G401.6 (cell line): ENCODE results near the gene EEF1AKMT2.

ENCODE experiments used
- FAIRE-seq: peaks from 2 replicates; lab custom pipeline; 2012; peaks lifted over from hg19 to GRCh38; lab: Jason Lieb, UNC

EEF1AKMT2 gene

DNA sequence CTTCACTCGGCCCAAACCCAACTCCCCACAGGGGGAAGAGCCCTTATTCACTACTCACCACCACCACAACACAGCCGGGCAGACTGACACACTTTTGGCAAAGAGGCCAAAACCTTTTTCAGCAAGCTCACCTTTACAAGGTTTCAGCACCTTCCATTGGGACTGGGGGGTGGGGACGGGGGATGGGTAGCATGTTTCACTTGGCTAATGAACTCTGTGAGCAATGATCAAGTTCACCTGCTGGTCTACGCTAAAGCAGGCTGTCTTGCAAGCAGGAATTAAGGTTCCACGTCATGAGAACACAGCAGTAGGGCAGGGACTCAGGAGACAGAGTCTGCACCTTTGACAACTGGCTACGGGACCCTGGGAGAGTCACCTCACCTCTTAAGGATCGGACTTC, 54.5 kb downstream of the EEF1AKMT2 start:
- FAIRE-seq = no peak

DNA sequence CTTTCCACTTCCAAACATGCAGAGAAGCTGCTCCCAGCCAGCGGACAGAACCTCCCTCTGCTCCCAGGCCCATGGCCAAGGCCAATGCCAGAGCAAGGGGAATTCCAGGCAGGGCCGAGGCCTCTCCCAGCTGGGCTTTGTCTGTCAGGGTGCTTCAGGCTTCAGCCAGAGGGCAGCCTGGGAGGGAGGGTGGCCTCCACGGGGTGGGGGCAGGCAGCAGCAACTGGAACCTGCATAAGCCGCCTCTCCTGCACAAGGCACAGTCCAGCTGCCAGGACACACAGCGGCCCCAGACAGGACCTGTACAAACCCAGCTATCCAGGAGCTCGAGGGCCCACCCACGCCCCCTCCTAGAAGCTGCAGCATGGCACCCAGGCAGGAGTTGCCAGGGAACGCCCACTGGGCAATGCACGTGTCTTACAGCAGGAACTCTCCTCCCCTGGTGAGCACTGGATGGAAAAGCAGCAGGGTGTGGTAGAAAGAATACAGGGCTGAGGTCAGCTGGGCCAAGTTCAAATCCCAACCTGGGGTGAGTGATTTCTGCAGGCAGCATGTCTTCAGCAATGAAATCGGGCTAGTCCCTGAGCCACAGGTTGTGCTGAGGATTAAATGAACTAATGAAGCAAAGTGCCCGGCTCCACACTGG, 55.1 kb downstream of the EEF1AKMT2 start:
- no peak for FAIRE-seq

GRCh38 chr10:124735491-124736286, 56.0 kb downstream of the EEF1AKMT2 start:
- no peak for FAIRE-seq

GRCh38 chr10:124734311-124735166, 57.1 kb downstream of the EEF1AKMT2 start:
- no peak for FAIRE-seq

DNA sequence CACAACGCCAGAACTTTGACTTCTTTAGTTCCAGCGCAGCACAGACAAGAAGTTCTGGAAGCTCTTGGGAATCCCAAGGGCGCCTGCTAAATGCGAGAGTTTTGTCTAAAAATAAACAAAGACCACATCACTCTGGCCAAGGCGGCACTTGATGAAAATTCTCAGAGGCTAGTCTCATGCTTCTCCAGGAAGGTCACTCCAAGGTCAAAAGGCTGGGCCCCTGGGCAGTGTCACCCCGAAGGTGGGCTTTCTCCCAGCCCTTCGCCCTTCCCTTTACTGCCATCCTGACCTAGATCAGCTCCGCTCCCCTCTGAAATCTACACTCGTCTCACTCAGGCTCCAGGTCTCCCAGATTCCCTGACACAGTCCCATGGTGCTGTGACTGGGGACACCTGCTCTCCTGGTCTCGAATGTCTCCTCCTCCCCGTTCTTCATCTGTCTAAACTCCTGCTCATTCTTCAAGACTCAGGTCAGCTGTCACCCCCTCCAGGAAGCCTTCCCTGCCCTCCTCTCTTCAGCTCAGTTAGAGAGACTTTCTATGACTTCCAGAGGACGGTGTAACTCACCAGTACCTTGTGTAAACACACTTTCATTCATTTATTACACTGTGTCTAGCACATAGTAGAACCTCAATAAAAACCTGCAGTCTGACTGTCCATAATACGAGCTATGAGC, 58.0 kb downstream of the EEF1AKMT2 start:
- FAIRE-seq = no peak

- no peak for FAIRE-seq
These were observed 58.6 kb downstream of the EEF1AKMT2 start for GRCh38 chr10:124732931-124733570.

GRCh38 chr10:124731551-124731950, 60.1 kb downstream of the EEF1AKMT2 start:
- FAIRE-seq = no peak

- FAIRE-seq = no peak
These were observed 60.9 kb downstream of the EEF1AKMT2 start for GRCh38 chr10:124730790-124731189.

DNA sequence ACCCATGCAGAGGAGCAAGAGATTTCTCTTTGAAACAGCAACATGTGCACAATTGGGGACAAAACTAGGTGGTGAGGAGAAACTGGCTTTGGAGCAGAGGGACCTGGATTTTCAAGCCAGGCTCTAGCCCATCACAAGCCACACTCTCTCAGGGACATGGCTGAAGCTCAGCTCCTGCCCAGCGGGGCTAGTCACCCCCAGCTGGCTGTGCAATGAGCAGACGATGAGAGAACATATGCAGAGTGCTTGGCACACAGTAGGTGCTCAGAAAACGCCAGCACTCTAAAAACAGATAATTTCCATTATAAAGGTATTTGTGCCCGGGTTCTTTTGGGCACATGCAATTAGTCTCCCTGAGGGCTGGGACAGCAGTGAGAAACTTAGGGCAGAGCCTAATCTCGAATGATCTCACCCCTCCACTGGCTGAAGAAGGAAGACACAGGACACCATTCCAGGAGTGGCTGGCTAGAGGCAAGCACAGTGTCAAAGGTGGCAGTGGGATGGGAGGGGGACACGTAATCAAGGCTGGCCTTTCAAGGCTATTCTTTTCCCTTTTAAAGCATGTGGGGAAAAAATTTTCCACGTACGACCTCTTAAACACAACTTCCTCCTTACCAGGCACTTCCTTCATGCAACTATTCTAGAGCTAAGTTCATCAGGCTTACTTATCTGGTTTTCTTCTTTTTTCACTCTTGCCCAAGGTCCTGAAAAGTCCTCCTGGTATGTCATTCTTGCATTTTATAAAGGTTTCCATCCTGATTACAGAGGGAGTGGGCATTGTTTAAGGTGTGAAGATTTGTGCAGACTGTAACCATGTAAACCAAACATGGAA, 62.6 kb downstream of the EEF1AKMT2 start:
- FAIRE-seq = no peak

- FAIRE-seq = no peak
These were observed 63.4 kb downstream of the EEF1AKMT2 start for GRCh38 chr10:124728071-124728829.

DNA sequence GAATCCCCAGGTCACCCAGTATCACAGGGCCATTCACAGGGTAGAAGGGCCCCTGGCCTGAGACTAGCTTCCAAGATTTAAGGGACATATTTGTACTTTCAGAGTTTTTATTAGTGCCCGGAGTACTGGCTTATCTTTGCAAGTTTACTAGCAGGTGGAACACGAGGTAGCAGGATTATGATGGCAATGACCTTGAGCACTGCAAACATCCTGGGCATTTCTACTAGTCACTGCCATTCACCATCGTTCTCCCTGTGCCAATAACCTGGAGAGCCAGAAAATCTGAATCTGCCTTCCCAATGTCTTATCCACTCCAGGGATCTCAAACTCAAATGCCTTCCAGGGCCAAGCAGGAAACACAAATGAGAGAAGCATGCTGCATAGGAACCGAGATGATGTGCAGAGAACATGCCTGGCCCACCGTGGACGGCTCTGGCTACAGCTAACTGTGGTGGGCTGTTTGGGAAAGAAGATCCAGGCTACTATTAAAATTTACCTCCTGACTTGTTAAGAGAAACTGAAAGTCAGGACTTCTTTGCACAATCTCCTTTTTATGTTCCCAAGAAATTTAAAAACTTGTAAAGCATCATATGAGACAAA, 64.2 kb downstream of the EEF1AKMT2 start:
- FAIRE-seq = no peak

DNA sequence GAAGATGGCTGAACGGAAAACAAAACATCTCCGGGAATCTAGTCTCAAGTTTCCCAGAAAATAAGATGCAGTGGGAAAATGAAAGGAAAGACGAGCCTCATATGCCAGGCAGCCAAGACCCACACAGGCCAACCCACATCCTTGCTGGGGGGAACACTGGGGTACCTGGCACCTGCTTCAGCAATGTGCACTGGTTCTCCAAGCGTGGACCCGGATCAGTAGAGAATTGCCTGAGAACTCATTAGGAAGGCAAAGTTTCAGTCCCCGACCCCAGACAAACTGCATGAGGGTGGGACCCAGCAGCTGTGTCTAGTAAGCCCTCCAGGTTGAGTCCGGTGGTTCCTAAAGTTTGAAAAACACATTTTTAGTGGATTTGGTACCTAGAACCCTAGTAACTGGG, 65.9 kb downstream of the EEF1AKMT2 start:
- FAIRE-seq = no peak

DNA sequence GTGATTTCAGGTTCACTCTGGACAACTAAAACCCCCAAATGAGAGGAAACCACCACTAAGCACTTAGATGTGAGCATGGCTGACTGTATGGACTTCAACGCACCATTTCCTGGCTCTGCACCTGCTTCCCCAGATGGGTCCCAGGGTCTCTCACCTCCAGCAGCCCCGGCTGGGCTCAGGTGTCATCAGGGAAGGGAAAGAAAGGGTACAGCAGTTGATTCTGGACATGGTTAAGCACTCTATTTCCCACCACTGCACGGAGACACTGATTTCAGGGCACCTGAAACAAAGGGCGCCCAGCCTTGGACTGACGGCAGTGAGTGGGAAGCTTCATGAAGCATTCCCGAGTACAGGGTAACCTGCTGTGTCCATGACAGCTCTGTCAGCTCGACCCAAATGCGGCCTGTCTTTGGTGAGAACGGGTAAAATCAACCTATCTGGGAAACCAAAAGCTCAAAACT, 66.5 kb downstream of the EEF1AKMT2 start:
- FAIRE-seq = no peak

DNA sequence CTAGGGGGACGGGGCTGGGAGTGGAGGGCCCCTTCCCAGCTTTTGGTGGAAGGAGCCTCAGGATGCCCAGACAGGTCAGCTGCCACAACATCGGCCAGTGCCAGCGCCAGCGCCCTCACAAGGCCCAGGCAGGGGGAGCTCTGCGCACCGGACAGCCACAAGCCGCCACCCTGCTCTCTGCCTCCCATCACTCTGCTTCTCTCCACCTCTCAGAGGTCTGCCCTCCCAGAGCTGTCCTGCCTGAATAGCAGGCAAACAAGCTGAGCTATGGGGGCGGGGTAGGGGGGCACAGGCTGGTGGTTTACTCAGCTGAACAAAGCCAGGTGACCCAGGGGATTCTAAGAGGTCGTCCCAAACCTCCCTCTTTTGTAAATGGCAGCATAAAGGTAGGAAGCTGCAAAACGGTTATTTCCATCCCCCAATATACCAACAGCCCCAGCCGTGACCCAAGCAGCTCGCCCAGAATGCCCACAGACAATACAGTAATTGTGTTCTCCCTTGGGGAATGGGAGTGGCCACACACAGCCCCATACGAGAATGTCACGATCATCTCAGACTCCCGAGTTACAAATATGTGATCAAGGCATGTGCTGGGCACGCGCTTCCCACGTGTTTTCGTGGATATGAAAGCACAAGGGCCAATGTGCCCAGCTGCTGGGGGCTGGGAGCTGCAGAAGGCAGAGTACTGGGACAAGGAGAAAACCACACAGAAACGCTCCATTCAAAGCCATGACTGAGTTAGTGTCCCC, 67.2 kb downstream of the EEF1AKMT2 start:
- FAIRE-seq = no peak

- no peak for FAIRE-seq
These were observed 67.9 kb downstream of the EEF1AKMT2 start for GRCh38 chr10:124723826-124724225.

- FAIRE-seq = no peak
These were observed 68.6 kb downstream of the EEF1AKMT2 start for GRCh38 chr10:124722798-124723783.

GRCh38 chr10:124721330-124722045, 70.2 kb downstream of the EEF1AKMT2 start:
- FAIRE-seq = no peak
